ENCODE measurements around the gene ARHGEF38. TPM values are rescaled to one million over a fixed set of nuclear protein-coding genes. Genes with fewer than 3 reads are reported as not detected.

Gene ARHGEF38
- polyA plus RNA-seq, 3 donors, result not detected

DNA sequence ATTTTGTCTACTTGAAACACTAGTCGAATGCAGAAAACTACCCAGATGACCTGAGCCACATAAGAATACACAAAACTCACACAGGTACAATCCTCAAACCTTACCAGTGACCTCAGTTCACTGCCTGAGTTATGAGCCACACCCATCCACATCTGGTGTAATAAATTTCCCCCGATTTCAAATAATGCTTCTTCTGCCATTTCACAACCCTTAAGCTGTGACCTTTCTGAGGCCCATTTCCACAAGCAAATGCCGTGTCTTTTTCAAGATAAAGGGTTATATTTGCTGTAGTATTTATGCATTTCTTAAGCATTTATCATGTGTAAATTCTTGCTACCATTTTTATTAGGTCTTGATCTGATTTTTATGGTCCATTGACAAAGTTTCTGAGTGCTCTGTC lies 1.8 kb upstream of the ARHGEF38 start:
- intact Hi-C loops (cut with micrococcal nuclease), result no loop called here
- Histone ChIP-seq H3K27ac (ENCODE audit: low read depth in 1 of 2, low read length in 2 of 2) (no peak overlapping the region), H4K20me1 (ENCODE audit: insufficient read depth, low read length) (no peaks in the 10 kb centered on the region), H3K4me3 (replicated peaks in 1 of 3; ENCODE audit: low read depth in 2 of 3, low read length in 3 of 3) (no peak overlapping the region), H3K4me2 (replicated peaks; ENCODE audit: extremely low read depth, low read length, poor library complexity, severe bottlenecking) (no peak overlapping the region), H3K9me3 (replicated peaks in 1 of 2; ENCODE audit: control insufficient read depth in 1 of 2, insufficient read depth in 1 of 2, low read length in 2 of 2) (no peaks in the 10 kb centered on the region), H3K27me3 (ENCODE audit: control insufficient read depth in 2 of 2, insufficient read depth in 2 of 2, low read length in 2 of 2) (no peaks in the 10 kb centered on the region), H3K36me3 (replicated peaks in 1 of 2; ENCODE audit: control insufficient read depth in 1 of 2, insufficient read depth in 2 of 2, low read length in 2 of 2) (no peaks in the 10 kb centered on the region), H2AFZ (ENCODE audit: insufficient read depth, low read depth, low read length, poor library complexity, severe bottlenecking) (no peak overlapping the region), H3K4me1 (ENCODE audit: control insufficient read depth in 1 of 2, insufficient read depth in 2 of 2, low read length in 2 of 2) (no peaks in the 10 kb centered on the region), H3K9ac (ENCODE audit: insufficient read depth, low read length, poor library complexity, severe bottlenecking) (no peak overlapping the region), H3K79me2 (ENCODE audit: insufficient read depth, low read length) (no peaks in the 10 kb centered on the region)
- Mint-ChIP-seq H3K27ac (no peak overlapping the region), H3K9me3 (peaks cover 0 to 5% (median 0%) of the 10 kb centered on the region in 7 donors), H3K27me3 (ENCODE audit: low read depth in 3 of 3) (no peaks in the 10 kb centered on the region), H3K4me3 (no peak overlapping the region), H3K4me1 (no peaks in the 10 kb centered on the region), H3K36me3 (no peaks in the 10 kb centered on the region)
- TF ChIP-seq, protein P1, sequence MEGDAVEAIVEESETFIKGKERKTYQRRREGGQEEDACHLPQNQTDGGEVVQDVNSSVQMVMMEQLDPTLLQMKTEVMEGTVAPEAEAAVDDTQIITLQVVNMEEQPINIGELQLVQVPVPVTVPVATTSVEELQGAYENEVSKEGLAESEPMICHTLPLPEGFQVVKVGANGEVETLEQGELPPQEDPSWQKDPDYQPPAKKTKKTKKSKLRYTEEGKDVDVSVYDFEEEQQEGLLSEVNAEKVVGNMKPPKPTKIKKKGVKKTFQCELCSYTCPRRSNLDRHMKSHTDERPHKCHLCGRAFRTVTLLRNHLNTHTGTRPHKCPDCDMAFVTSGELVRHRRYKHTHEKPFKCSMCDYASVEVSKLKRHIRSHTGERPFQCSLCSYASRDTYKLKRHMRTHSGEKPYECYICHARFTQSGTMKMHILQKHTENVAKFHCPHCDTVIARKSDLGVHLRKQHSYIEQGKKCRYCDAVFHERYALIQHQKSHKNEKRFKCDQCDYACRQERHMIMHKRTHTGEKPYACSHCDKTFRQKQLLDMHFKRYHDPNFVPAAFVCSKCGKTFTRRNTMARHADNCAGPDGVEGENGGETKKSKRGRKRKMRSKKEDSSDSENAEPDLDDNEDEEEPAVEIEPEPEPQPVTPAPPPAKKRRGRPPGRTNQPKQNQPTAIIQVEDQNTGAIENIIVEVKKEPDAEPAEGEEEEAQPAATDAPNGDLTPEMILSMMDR (IDR thresholded peaks at IDR 0.05), result no peak
- 86% methylated on average over 1 of the region's 3 CpGs for WGBS (ENCODE audit: insufficient coverage)
- DNase-seq, result no peak

DNA sequence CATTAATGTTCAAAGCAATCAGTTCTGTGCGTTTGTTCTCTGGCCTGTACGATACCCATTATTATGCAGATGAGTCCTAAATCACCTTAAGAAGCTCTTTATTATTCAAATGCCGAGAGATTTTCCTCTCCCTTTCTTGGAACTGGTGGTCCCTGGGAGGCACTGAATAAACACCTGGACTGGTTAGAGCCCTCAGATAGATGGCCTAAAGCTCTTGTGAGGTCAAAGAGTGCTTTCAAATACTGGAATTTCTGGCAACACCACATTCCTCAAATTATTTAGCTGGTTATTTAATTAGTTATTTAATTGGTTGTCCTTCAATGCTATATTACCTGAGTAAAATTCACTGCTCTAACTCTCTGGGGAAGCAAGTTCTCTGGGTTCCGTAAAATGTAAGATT lies 3.0 kb downstream of the ARHGEF38 start:
- Histone ChIP-seq H2AFZ (ENCODE audit: insufficient read depth, low read depth, low read length, poor library complexity, severe bottlenecking) (no peak overlapping the region), H3K36me3 (replicated peaks in 1 of 2; ENCODE audit: control insufficient read depth in 1 of 2, insufficient read depth in 2 of 2, low read length in 2 of 2) (no peaks in the 10 kb centered on the region), H3K4me3 (replicated peaks in 1 of 3; ENCODE audit: low read depth in 2 of 3, low read length in 3 of 3) (no peak overlapping the region), H3K27me3 (ENCODE audit: control insufficient read depth in 2 of 2, insufficient read depth in 2 of 2, low read length in 2 of 2) (no peaks in the 10 kb centered on the region), H3K4me1 (ENCODE audit: control insufficient read depth in 1 of 2, insufficient read depth in 2 of 2, low read length in 2 of 2) (no peaks in the 10 kb centered on the region), H3K79me2 (ENCODE audit: insufficient read depth, low read length) (no peaks in the 10 kb centered on the region), H3K27ac (ENCODE audit: low read depth in 1 of 2, low read length in 2 of 2) (no peak overlapping the region), H3K9ac (ENCODE audit: insufficient read depth, low read length, poor library complexity, severe bottlenecking) (no peak overlapping the region), H3K4me2 (replicated peaks; ENCODE audit: extremely low read depth, low read length, poor library complexity, severe bottlenecking) (no peak overlapping the region), H3K9me3 (replicated peaks in 1 of 2; ENCODE audit: control insufficient read depth in 1 of 2, insufficient read depth in 1 of 2, low read length in 2 of 2) (no peaks in the 10 kb centered on the region), H4K20me1 (ENCODE audit: insufficient read depth, low read length) (no peaks in the 10 kb centered on the region)
- H3K27me3 Mint-ChIP-seq (ENCODE audit: low read depth in 3 of 3), result peaks cover 0 to 1% (median 0%) of the 10 kb centered on the region in 3 donors
- no peaks in the 10 kb centered on the region for H3K4me1 Mint-ChIP-seq
- no peak overlapping the region for H3K4me3 Mint-ChIP-seq
- intact Hi-C loops (cut with micrococcal nuclease), result no loop called here
- TF ChIP-seq, protein P1 (IDR thresholded peaks at IDR 0.05), result no peak
- no peak overlapping the region for H3K27ac Mint-ChIP-seq
- WGBS (ENCODE audit: insufficient coverage), result 100% methylated on average over 1 of the region's 4 CpGs
- peaks cover 0 to 5% (median 0%) of the 10 kb centered on the region in 7 donors for H3K9me3 Mint-ChIP-seq
- no peaks in the 10 kb centered on the region for H3K36me3 Mint-ChIP-seq
- DNase-seq, result no peak

Measured in CD14-positive monocyte (primary cell).